SH-SY5Y (cell line): ENCODE data around the gene GPR153.

Experiments used
- GATA2 ChIP-seq: IDR thresholded peaks from 2 replicates; pipeline ENCODE4 v1.6.1; 2011; ENCODE audit warnings: mild to moderate bottlenecking, low read depth, low read length
- GATA3 ChIP-seq: IDR thresholded peaks from 2 replicates; pipeline ENCODE4 v1.6.1; 2011; ENCODE audit warnings: low read depth, mild to moderate bottlenecking, low read length, moderate library complexity

- TF ChIP-seq GATA3: no peak
- no peak for TF ChIP-seq GATA2
Observed at GRCh38 chr1:6221210-6221784, 39.6 kb downstream of the GPR153 start.
